H1 (cell line): ENCODE measurements around the gene DGUOK. TPM values are rescaled to one million over a fixed set of nuclear protein-coding genes. Genes with fewer than 3 reads are reported as not detected.

ENCODE experiments used
- CTCF ChIA-PET: fragments of 300-600 bp; sonication (Branson Sonifier 250); formaldehyde crosslinking; loops from one replicate; lab custom pipeline; 2021; ENCODE audit not compliant: partially characterized antibody; lab: Charles Lee
- POLR2A ChIA-PET: fragments of 300-600 bp; sonication (Branson Sonifier 250); formaldehyde crosslinking; loops from one replicate; lab custom pipeline; 2021; ENCODE audit warnings: inconsistent platforms; ENCODE audit not compliant: partially characterized antibody; lab: Charles Lee
- DNase-seq, 2 experiments: peaks; one replicate each; pipeline versions ENCODE4 v3.0.0 to v3.0.0-alpha.2; 2010 to 2022; ENCODE audit warnings: low spot score in 2 of 2, low read depth in 1 of 2, mixed read lengths in 1 of 2
- FAIRE-seq: peaks from 2 replicates; lab custom pipeline; 2011; peaks lifted over from hg19 to GRCh38; lab: Jason Lieb, UNC
- H2AFZ ChIP-seq: 2 replicates; pipeline ENCODE4 v1.8.1; 2012; ENCODE audit warnings: low read length, inconsistent platforms
- H2AK5ac ChIP-seq: 2 replicates; pipeline ENCODE4 v1.6.1; 2013; ENCODE audit warnings: low read depth, low read length
- H2BK120ac ChIP-seq: replicated peaks from 2 replicates; pipeline ENCODE3; 2013; ENCODE audit warnings: low read depth, low read length, inconsistent platforms
- H2BK12ac ChIP-seq: 2 replicates; pipeline ENCODE4 v1.6.1; 2013; ENCODE audit warnings: low read depth, low read length
- H2BK15ac ChIP-seq: 2 replicates; pipeline ENCODE4 v1.6.1; 2013; ENCODE audit warnings: low read length
- H2BK20ac ChIP-seq: 2 replicates; pipeline ENCODE4 v1.6.1; 2013; ENCODE audit warnings: low read length
- H2BK5ac ChIP-seq: 2 replicates; pipeline ENCODE4 v1.6.1; 2013; ENCODE audit warnings: low read depth, low read length
- H3K14ac ChIP-seq: 2 replicates; pipeline ENCODE4 v1.6.1; 2013; ENCODE audit warnings: inconsistent platforms; ENCODE audit not compliant: insufficient read length
- H3K18ac ChIP-seq: 2 replicates; pipeline ENCODE4 v1.6.1; 2013; ENCODE audit warnings: low read length; ENCODE audit errors: extremely low read depth
- H3K23ac ChIP-seq: 2 replicates; pipeline ENCODE4 v1.6.1; 2013; ENCODE audit warnings: inconsistent platforms; ENCODE audit not compliant: insufficient read length
- H3K23me2 ChIP-seq: 2 replicates; pipeline ENCODE4 v1.6.1; 2013; ENCODE audit warnings: low read depth, low read length
- H3K27ac ChIP-seq: 2 replicates; pipeline ENCODE4 v1.6.1; 2011; ENCODE audit warnings: low read depth, low read length, inconsistent platforms
- H3K27me3 ChIP-seq, 4 experiments: replicated peaks in 1 of 4; 1 replicate in 1 of 4; 2 replicates in 3 of 4; pipeline versions ENCODE4 v1.6.1 to v1.8.1; 2011 to 2013; ENCODE audit warnings: low read length in 3 of 4, mild to moderate bottlenecking in 3 of 4, inconsistent platforms in 2 of 4, mixed read lengths in 2 of 4, moderate library complexity in 1 of 4; ENCODE audit not compliant: control insufficient read depth in 3 of 4, insufficient read depth in 3 of 4; ENCODE audit errors: extremely low read depth in 1 of 4
- H3K36me3 ChIP-seq, 4 experiments: 2 replicates each; pipeline versions ENCODE4 v1.6.1 to v1.8.1; 2011 to 2013; ENCODE audit warnings: mild to moderate bottlenecking in 4 of 4, low read length in 3 of 4, moderate library complexity in 2 of 4, control low read depth in 1 of 4, inconsistent platforms in 1 of 4; ENCODE audit not compliant: insufficient read depth in 4 of 4, control insufficient read depth in 2 of 4
- H3K4ac ChIP-seq: replicated peaks from 2 replicates; pipeline ENCODE3; 2013; ENCODE audit warnings: low read length, low read depth, mixed read lengths, inconsistent platforms; ENCODE audit not compliant: insufficient read length
- H3K4me1 ChIP-seq, 4 experiments: replicated peaks in 1 of 4; 1 replicate in 1 of 4; 2 replicates in 3 of 4; pipeline versions ENCODE4 v1.6.1 to v1.8.1; 2011 to 2013; ENCODE audit warnings: low read length in 3 of 4, inconsistent platforms in 2 of 4, mixed read lengths in 1 of 4; ENCODE audit not compliant: insufficient read depth in 4 of 4, control insufficient read depth in 3 of 4
- H3K4me2 ChIP-seq, 2 experiments: 2 replicates each; pipeline versions ENCODE4 v1.6.1 to v1.8.1; 2011 to 2013; ENCODE audit warnings: low read depth in 2 of 2, low read length in 2 of 2, control low read depth in 1 of 2, inconsistent platforms in 1 of 2, mild to moderate bottlenecking in 1 of 2; ENCODE audit not compliant: insufficient read depth in 1 of 2
- H3K4me3 ChIP-seq, 4 experiments: fragments of 200-600, 300-600 bp in 1 of 4; sonication (generic), shearing (Covaris generic), sonication (Bioruptor Twin) in 1 of 4; 2 replicates each; pipeline versions ENCODE4 v1.5.1 to v1.8.1; 2011 to 2016; ENCODE audit warnings: low read length in 4 of 4, low read depth in 3 of 4, control low read depth in 2 of 4, inconsistent platforms in 2 of 4, mild to moderate bottlenecking in 2 of 4, mixed read lengths in 1 of 4, moderate library complexity in 1 of 4; ENCODE audit not compliant: insufficient read depth in 2 of 4; ENCODE audit errors: extremely low read depth in 1 of 4
- H3K56ac ChIP-seq: replicated peaks from 2 replicates; pipeline ENCODE3; 2013; ENCODE audit warnings: low read depth, mild to moderate bottlenecking, mixed read lengths, low read length, inconsistent platforms; ENCODE audit not compliant: insufficient read length
- H3K79me1 ChIP-seq: 2 replicates; pipeline ENCODE4 v1.6.1; 2013; ENCODE audit warnings: low read depth, low read length, control low read depth
- H3K79me2 ChIP-seq, 2 experiments: 2 replicates each; pipeline versions ENCODE4 v1.6.1 to v1.8.1; 2012 to 2013; ENCODE audit warnings: low read length in 2 of 2, mild to moderate bottlenecking in 2 of 2, inconsistent platforms in 1 of 2; ENCODE audit not compliant: insufficient read depth in 2 of 2, control insufficient read depth in 1 of 2
- H3K9ac ChIP-seq, 4 experiments: replicated peaks in 1 of 4; 1 replicate in 1 of 4; 2 replicates in 3 of 4; pipeline versions ENCODE4 v1.6.1 to v1.8.1; 2011 to 2013; ENCODE audit warnings: low read depth in 3 of 4, low read length in 3 of 4, control low read depth in 2 of 4, mild to moderate bottlenecking in 2 of 4, moderate library complexity in 2 of 4, inconsistent platforms in 1 of 4; ENCODE audit errors: extremely low read depth in 1 of 4
- H3K9me3 ChIP-seq, 2 experiments: 2 replicates each; pipeline versions ENCODE4 v1.6.1 to v1.8.1; 2012 to 2013; ENCODE audit warnings: mild to moderate bottlenecking in 2 of 2, moderate library complexity in 2 of 2, control low read depth in 1 of 2, inconsistent platforms in 1 of 2, low read depth in 1 of 2, low read length in 1 of 2, mixed read lengths in 1 of 2; ENCODE audit not compliant: insufficient read depth in 2 of 2
- H4K20me1 ChIP-seq, 2 experiments: replicated peaks in 1 of 2; 2 replicates each; pipeline versions ENCODE3 to v1.8.1; 2011 to 2013; ENCODE audit warnings: inconsistent platforms in 2 of 2, low read length in 2 of 2, mild to moderate bottlenecking in 1 of 2; ENCODE audit not compliant: insufficient read depth in 2 of 2, control insufficient read depth in 1 of 2
- H4K5ac ChIP-seq: 2 replicates; pipeline ENCODE4 v1.6.1; 2013; ENCODE audit warnings: low read length, low read depth, mixed read lengths, inconsistent platforms; ENCODE audit not compliant: insufficient read length
- H4K8ac ChIP-seq: 2 replicates; pipeline ENCODE4 v1.8.0; 2013; ENCODE audit warnings: mild to moderate bottlenecking, moderate library complexity, low read length, inconsistent platforms; ENCODE audit not compliant: insufficient read depth; ENCODE audit errors: extremely low read depth
- H4K91ac ChIP-seq: replicated peaks from 2 replicates; pipeline ENCODE3; 2013; ENCODE audit warnings: low read length, mixed read lengths, inconsistent platforms; ENCODE audit not compliant: insufficient read length
- CEBPB ChIP-seq: IDR thresholded peaks from 2 replicates; pipeline ENCODE4 v1.6.1; 2012; ENCODE audit warnings: low read depth, low read length
- CHD2 ChIP-seq: IDR thresholded peaks from 2 replicates; pipeline ENCODE4 v1.6.1; 2012; ENCODE audit warnings: low read length, improper control_type of control experiment
- CREB1 ChIP-seq: IDR thresholded peaks from 2 replicates; pipeline ENCODE4 v1.6.1; 2012; ENCODE audit warnings: inconsistent platforms
- EGR1 ChIP-seq: IDR thresholded peaks from 2 replicates; pipeline ENCODE4 v1.6.1; 2011; ENCODE audit warnings: low read depth, low read length, borderline replicate concordance
- EP300 ChIP-seq, 2 experiments: IDR thresholded peaks; 1 replicate in 1 of 2; 2 replicates in 1 of 2; pipeline ENCODE4 v1.6.1; 2011 to 2012; ENCODE audit warnings: low read depth in 2 of 2, low read length in 2 of 2, mild to moderate bottlenecking in 2 of 2, borderline replicate concordance in 1 of 2, inconsistent platforms in 1 of 2, moderate library complexity in 1 of 2
- GABPA ChIP-seq: IDR thresholded peaks from 2 replicates; pipeline ENCODE4 v1.6.1; 2011; ENCODE audit warnings: mild to moderate bottlenecking, low read length, moderate library complexity, borderline replicate concordance; ENCODE audit not compliant: insufficient read depth
- PHF8 ChIP-seq: fragments of 200-600 bp; sonication (generic); conservative IDR thresholded peaks from 2 replicates; pipeline ENCODE4 v1.7.1; 2012; ENCODE audit warnings: low read depth, mild to moderate bottlenecking, inconsistent platforms, low read length, moderate library complexity
- POLR2AphosphoS5 ChIP-seq: IDR thresholded peaks from 2 replicates; pipeline ENCODE4 v1.6.1; 2011; ENCODE audit warnings: low read depth, low read length
- RBBP5 ChIP-seq: IDR thresholded peaks from 2 replicates; pipeline ENCODE4 v1.7.1; 2012; ENCODE audit warnings: low read depth, mild to moderate bottlenecking, inconsistent platforms, low read length, moderate library complexity, borderline replicate concordance
- SP2 ChIP-seq: IDR thresholded peaks from 2 replicates; pipeline ENCODE4 v1.6.1; 2012; ENCODE audit warnings: mild to moderate bottlenecking, low read length, inconsistent platforms
- SRF ChIP-seq: IDR thresholded peaks from 2 replicates; pipeline ENCODE4 v1.6.1; 2011; ENCODE audit warnings: mild to moderate bottlenecking, low read depth, low read length, moderate library complexity
- TAF1 ChIP-seq: IDR thresholded peaks from 2 replicates; pipeline ENCODE4 v1.6.1; 2011; ENCODE audit warnings: mild to moderate bottlenecking, low read depth, low read length
- TAF7 ChIP-seq: optimal IDR thresholded peaks from 2 replicates; pipeline ENCODE3; 2011; ENCODE audit warnings: low read depth, mild to moderate bottlenecking, inconsistent platforms, low read length, moderate library complexity, borderline replicate concordance
- USF2 ChIP-seq: IDR thresholded peaks from 2 replicates; pipeline ENCODE4 v1.6.1; 2011; ENCODE audit warnings: low read length, improper control_type of control experiment
- WGBS, 2 experiments: shearing (Covaris generic) in 1 of 2; methylation state at CpG; one replicate each; pipeline versions ENCODE4 v1.1.6 to v1.1.7; 2013 to 2015; ENCODE audit warnings: low lambda C conversion rate in 2 of 2, mixed read lengths in 2 of 2, inconsistent platforms in 1 of 2, low coverage in 1 of 2, missing lambda C conversion rate in 1 of 2; ENCODE audit not compliant: insufficient replicate concordance in 2 of 2, insufficient coverage in 1 of 2, insufficient read length in 1 of 2; ENCODE audit errors: extremely low coverage in 1 of 2, missing lambda C conversion rate in 1 of 2; 5-methylcytosine and 5-hydroxymethylcytosine counted together
- polyA plus RNA-seq, 7 experiments: library from polyadenylated mRNA; depleted of rRNA in 3 of 7; stranded (reverse) in 5 of 7; unstranded in 2 of 7; fragments of >200 nt in 5 of 7; fragments of 200-250 nt in 2 of 7; gene quantifications; 1 replicate in 5 of 7; 2 replicates in 1 of 7; 4 replicates in 1 of 7; pipeline versions ENCODE4 v1.2.1 to v1.2.3, GENCODE V29; 2011 to 2013; ENCODE audit warnings: missing spikeins in 2 of 7, mixed read lengths in 2 of 7
- total RNA-seq: library from RNA; stranded (reverse); fragmentation: NEBNext Ultra II Directional; extraction: Animal tissue kit (Norgen Biotek cat#: 25700); gene quantifications from 2 replicates; pipeline ENCODE4 v1.2.1, GENCODE V29; 2021

DGUOK gene
- total and polyA plus RNA-seq, 2 of the 8 experiments (the other 6 are each of a cell fraction or from before 2014, with no cell fraction given): 110 to 168 TPM

GRCh38 chr2:73894877-73895276 lies 31.8 kb upstream of the DGUOK start:
- H3K79me1 ChIP-seq: no peaks in the 10 kb centered on the region
- ChIA-PET POLR2A (no interaction called here), CTCF (interaction anchor here (0.5 to 1.7 kb wide), 3 partner anchors 12 to 71 kb away, joined by 3 to 5 read pairs (median 4); no protein-coding TSS in a partner anchor)
- H4K91ac ChIP-seq: no peak overlapping the region
- no peak overlapping the region for H2AK5ac ChIP-seq
- no peak overlapping the region for H3K27ac ChIP-seq
- H2BK20ac ChIP-seq: no peak overlapping the region
- WGBS, 2 experiments: 77% methylated on average over 6 of the region's 6 CpGs; no CpG with 5 or more reads in 1 of the 2 experiments
- no peak overlapping the region for H4K5ac ChIP-seq
- H3K14ac ChIP-seq: no peak overlapping the region
- no peaks in the 10 kb centered on the region for H3K27me3 ChIP-seq
- H3K9me3 ChIP-seq: no peaks in the 10 kb centered on the region
- H4K8ac ChIP-seq: peak overlapping the region; percentile 7; the same call in 1 of the 2 replicates
- H3K56ac ChIP-seq: no peak overlapping the region
- no peak overlapping the region for H3K18ac ChIP-seq
- no peak for DNase-seq
- H2BK15ac ChIP-seq: no peak overlapping the region
- H3K36me3 ChIP-seq: no peaks in the 10 kb centered on the region
- FAIRE-seq: no peak
- H3K4me1 ChIP-seq: peaks cover 0 to 7% (median 4%) of the 10 kb centered on the region in 4 experiments; a peak in 4 of 7 replicates
- H3K4ac ChIP-seq: no peak overlapping the region
- no peak overlapping the region for H3K23ac ChIP-seq
- H3K4me3 ChIP-seq: no peak overlapping the region
- H3K79me2 ChIP-seq: no peaks in the 10 kb centered on the region
- H3K9ac ChIP-seq: no peak overlapping the region
- H3K23me2 ChIP-seq: no peaks in the 10 kb centered on the region
- no peak overlapping the region for H3K4me2 ChIP-seq
- H2BK5ac ChIP-seq: no peak overlapping the region
- no peak overlapping the region for H2BK12ac ChIP-seq
- H2AFZ ChIP-seq: no peak overlapping the region
- no peaks in the 10 kb centered on the region for H4K20me1 ChIP-seq
- H2BK120ac ChIP-seq: no peak overlapping the region
- TF ChIP-seq CEBPB (no peak), PHF8 (no peak), CHD2 (no peak), GABPA (no peak), SRF (no peak), POLR2AphosphoS5 (no peak), RBBP5 (no peak), EGR1 (no peak), EP300 (IDR thresholded peaks at IDR 0.05; ENCODE audit: borderline replicate concordance in 1 of 2, low read depth in 2 of 2, low read length in 2 of 2) (no peak), USF2 (no peak), TAF1 (no peak), TAF7 (no peak), CREB1 (no peak), SP2 (no peak)
